NCI-H460 (cell line): ENCODE data around the gene SRCAP. TPM values are rescaled to one million over a fixed set of nuclear protein-coding genes. Genes with fewer than 3 reads are reported as not detected.
A peak's percentile ranks its signal among the peaks of the same experiment; 100 is the strongest.

Source experiments
- DNase-seq: peaks from one replicate; pipeline ENCODE4 v3.0.0-alpha.2; 2016; ENCODE audit warnings: low read depth; ENCODE audit errors: extremely low read depth
- total RNA-seq: library from RNA; depleted of rRNA; stranded (reverse); fragments of >200 nt; shearing (Covaris generic); gene quantifications from 2 replicates; pipeline ENCODE4 v1.2.3, GENCODE V29; 2014

Gene SRCAP
- total RNA-seq, 1 experiment from 2014 or later, result 5.5 TPM

DNA sequence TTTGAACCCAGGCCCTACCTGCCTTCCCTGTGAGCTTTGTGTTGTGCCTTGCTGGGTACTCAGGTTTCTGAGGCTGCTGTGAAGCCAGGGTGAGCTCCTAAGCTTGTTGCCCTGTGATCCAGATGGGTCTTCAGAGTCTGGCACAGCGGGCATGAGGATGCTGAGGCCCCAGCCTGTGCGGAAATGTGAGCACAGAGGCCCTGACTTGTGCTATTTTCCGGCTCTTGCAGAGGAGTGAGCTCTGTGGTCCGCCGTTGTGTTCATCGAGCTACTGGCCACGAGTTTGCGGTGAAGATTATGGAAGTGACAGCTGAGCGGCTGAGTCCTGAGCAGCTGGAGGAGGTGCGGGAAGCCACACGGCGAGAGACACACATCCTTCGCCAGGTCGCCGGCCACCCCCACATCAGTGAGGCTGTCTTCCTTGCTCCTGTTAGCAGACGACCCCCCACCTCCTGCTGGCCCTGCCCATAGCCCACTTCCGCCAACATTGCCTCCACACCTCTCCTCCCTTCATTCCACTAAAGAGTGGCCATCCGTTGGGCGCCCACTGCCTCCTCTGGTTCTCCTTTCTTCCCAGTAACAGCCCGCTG lies 52.0 kb downstream of the SRCAP start:
- no peak for DNase-seq

DNA sequence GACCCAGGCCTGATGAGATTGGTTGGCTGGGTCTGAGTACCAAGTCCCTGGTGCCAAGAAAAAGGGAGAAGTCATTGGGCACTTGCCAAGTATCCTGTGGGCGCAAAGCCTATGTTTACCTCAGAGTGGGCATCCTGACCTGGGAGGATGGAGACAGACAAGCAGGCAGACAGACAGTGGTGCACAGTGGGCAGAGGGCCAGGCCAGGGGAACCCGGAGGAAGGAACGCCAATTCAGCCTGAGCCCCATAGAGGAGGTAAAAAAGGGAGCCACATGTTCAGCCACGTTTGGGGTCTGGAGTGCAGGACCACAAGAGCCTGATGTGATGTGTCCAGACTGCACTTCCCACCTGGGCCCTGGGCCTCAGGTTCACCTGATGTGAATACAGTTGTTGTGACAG lies 54.6 kb downstream of the SRCAP start:
- no peak for DNase-seq

DNA sequence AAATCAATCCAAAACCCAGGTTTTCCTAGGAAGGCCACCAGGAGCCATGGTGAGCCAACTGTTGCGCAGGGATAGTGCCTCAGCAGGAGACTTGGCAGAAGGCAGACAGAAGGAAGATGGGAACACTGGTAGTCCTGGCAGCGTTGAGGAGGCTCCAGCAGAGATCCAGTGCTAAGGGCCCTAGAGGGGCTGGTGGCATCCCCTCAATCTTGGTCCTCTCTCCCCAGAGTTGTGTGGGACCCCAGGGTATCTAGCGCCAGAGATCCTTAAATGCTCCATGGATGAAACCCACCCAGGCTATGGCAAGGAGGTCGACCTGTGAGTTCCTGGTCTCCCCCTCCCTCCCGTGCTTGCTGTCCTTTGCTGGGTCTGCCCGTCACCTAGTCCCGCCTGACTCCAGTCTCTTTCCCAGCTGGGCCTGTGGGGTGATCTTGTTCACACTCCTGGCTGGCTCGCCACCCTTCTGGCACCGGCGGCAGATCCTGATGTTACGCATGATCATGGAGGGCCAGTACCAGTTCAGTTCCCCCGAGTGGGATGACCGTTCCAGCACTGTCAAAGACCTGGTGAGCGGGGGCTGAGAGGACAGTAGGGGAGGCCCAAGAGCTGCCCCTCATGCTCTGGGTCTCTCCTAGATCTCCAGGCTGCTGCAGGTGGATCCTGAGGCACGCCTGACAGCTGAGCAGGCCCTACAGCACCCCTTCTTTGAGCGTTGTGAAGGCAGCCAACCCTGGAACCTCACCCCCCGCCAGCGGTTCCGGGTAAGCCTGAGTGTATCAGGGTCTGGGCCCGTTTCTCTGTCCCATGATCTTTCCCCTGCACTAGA lies 57.2 kb downstream of the SRCAP start:
- DNase-seq, result no peak

DNA sequence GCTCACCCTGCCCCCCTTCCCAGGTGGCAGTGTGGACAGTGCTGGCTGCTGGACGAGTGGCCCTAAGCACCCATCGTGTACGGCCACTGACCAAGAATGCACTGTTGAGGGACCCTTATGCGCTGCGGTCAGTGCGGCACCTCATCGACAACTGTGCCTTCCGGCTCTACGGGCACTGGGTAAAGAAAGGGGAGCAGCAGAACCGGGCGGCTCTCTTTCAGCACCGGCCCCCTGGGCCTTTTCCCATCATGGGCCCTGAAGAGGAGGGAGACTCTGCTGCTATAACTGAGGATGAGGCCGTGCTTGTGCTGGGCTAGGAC lies 57.8 kb downstream of the SRCAP start:
- DNase-seq, result no peak

DNA sequence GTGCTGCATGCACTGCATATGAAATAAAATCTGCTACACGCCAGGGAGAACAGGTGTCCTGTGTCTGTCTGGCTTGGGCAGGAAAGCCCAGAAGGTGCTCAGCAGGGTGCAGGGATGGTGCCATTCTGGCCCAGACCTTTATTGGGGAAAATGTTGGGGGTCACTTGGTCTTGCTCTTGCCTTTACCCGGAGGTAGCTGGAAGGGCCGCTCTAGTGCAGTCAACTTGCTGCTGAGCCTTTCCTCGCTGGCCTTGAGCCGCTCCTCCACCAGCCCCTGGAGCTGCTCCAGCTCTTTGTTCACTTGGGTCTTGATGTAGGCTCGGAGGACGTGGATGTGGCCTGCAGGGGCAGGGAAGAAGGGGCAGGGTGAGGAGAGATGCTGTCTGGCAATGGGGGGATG lies 58.3 kb downstream of the SRCAP start:
- no peak for DNase-seq

DNA sequence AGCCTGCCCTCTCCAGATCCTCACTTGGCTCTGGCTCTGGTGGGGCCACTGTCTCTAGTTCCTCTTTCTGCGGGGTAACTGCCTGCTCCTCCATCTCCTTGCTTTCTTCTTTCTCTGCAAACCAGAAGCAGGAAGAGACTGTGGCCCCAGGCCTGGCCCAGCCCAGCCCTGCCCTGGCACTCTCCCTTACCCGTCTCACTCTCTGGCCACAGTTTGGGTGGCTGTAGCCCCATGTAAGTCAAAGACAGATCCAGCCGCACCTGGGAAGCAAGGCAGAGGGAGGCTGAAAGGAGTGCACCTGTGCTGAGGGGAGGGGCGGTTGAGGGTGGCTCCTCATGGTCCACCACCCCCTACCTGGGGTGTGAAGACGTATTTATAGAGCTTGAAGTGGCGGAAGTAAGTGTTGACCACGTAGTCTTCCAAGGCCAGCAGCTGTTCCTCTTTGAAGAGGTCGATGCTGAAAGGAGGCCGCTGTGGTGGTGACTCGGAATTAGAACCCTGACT lies 60.1 kb downstream of the SRCAP start:
- DNase-seq, result no peak

DNA sequence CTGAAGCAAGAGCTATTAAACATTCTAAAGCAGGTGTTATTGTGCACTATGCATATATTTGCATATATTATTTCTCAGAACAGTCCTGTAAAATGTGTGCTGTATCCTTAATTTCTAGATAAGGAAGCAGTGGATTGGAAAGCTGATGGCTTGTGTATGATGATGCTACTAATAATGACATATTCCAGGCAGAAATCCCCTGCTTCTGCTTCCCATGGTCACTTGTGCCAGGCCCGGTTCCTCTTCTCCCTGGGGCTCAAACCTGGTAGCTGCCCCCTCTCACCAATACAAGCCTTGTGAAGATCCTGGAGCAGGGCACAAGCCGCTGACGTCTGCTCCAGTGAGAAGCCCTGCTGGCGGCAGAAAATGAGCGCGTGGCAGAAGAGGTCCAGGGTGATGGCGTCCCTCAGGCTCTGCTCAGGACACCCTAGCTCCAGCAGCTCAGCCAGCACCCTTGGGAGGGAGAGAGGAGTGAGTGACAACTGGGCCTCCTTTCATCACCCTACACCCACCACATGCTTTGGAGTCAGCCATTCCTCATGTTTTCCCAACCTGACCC lies 61.1 kb downstream of the SRCAP start:
- no peak for DNase-seq

DNA sequence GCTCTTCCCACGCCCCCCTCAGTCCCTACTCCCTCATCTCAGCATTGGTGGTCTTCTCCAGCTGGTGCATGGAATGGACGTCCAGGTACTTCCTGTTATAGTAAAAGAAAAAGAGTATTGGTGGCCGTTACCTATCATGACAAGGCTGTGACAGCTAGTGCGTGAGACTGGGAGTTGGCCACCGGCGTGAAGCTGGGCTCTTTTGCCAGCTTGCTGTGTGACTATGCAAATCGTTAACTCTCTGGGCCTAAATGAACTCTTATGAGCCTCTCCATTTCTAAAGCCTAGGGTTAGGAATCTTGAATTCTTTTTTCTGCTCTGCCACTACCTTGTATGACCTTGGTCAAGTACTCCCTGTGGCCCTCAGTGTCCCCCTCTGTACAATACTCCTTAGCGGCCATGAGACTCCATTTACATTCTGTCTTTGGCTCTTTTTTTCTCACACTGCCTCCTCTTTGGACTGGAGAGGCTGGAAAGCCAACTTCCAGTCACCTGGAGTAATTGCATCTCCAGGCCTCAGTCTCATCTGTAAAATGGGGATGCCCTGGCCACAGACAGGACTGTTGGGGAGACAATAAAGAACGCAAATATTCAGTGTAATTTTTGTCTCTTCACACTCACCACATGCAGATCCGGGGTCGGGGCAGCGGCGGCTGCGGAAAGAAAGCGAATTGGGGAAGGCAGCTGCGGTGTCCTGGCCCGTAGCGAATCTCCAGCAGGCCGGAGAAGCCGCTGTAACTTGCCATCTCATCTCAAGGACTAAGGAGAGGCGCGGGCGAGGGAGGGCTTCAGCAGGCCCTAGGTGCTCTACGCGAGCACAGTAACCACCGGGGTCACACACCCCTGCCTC lies 61.8 kb downstream of the SRCAP start:
- DNase-seq, result no peak

DNA sequence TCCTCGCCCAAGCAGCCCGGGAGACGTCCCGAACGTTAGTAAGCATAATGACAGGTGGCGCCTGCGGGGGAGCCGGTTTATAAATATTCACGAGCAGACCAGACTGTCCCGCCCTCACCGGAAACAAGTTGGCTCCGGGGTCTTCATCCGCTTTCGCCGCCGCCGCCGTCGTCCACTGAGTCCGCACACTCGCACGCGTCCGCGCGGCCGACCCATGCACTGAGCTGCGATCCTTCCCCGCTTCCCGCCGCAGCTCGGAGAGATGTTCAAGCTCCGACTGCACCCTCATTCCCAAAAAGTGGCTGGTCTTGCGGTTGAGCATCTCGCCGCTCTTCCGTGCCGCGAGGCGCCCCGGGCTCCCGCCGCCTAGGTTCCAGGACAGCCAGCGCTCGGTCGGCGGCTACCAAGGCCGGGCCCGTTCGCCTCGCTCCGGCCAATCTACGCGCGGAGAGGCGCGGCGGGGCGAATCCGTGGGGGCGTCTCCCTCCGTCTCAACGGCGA lies 62.5 kb downstream of the SRCAP start:
- DNase-seq, result no peak

DNA sequence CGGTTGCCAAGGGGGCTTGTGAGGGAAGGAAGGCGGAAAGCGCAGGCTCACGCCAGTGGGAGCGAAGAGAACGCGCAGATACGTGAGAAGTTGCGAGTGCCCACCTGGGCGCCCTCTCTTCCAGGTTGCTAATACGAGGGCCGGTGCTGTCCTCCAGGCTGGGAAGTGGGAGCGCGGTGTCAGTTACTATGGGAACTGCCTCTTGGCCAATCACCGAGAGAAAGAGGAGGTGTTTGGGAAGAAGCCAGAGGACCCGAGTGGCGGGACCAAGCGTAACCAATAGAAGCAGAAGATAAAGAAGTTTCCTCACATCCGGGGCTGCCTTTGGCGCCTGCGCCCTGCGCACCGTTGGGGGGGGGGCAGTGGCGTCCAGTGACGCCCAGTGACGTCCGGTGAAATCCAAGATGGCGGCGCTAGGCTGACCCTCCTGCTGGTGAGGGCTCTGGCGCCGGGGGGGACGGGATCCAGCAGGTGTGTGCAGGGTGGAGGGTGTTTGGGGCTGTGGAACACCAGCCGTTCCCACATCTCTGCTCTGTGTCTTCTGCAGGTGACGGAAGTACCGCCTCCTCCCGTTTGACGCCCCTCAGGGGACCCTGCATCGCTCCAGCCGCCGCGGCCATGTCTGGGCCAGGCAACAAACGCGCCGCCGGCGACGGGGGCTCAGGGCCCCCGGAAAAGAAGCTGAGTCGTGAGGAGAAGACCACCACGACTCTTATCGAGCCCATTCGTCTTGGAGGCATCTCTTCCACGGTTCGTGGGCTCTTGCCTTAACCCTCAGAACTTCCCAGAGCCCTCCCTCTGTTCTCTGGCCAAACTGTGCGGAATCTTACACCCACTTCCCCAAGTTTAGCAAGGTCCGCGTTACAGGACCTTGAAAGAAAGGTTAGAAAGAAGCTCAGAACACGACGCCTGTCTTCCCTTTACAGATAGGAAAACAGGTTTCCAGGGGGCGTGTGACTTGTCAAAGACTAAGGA lies 63.2 kb downstream of the SRCAP start, which contains the start of the genes CFAP119 and RNF40:
Gene CFAP119, minus strand, starts transcription at position 135 of the 975 bp plus-strand sequence. CDS start 314 bp downstream, outside the sequence.
Gene RNF40, plus strand, starts transcription at position 395 of the 975 bp plus-strand sequence. Its CDS starts 224 bp downstream, at position 619.
- DNase-seq, result peak; percentile 98

DNA sequence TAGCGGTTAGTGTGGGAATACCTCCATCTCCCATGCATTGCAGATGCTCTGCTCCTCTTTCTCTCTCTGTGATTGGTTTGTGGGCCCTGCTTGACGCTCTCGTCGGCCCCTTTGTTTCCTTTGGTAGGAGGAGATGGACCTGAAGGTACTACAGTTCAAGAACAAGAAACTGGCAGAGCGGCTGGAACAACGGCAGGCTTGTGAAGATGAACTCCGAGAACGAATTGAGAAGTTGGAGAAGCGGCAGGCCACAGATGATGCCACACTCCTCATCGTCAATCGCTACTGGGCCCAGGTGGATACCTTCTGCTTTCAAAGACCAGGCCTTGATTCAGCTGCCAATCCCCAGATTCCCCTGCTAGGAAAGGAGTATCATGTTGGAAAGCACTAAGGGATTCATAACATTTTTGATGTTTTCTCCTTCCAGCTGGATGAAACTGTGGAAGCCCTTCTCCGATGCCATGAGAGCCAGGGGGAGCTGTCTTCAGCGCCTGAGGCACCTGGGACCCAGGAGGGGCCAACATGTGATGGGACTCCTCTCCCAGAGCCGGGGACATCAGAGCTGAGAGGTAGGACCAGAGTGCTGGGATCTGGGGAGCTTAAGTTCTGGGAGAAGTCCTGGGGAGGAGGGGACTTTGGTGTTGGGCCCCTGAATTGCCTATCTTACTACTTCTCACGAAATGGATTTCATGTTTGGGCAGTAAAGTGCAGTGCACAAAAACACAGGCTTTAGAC lies 64.2 kb downstream of the SRCAP start:
- DNase-seq, result no peak

DNA sequence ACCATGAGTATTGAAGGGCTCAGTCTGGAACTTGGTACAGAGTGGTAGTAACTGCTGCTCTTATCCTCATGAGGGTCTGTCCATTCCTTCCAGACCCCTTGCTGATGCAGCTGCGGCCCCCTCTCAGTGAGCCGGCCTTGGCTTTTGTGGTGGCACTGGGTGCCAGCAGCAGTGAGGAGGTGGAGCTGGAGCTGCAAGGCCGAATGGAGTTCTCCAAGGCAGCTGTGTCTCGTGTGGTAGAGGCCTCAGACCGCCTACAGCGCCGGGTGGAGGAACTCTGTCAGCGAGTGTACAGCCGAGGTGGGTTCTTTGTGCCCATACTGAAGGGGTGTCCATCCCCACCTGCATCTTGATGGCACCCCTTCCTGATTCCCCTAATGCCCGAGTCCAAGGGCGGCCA lies 65.1 kb downstream of the SRCAP start:
- no peak for DNase-seq

DNA sequence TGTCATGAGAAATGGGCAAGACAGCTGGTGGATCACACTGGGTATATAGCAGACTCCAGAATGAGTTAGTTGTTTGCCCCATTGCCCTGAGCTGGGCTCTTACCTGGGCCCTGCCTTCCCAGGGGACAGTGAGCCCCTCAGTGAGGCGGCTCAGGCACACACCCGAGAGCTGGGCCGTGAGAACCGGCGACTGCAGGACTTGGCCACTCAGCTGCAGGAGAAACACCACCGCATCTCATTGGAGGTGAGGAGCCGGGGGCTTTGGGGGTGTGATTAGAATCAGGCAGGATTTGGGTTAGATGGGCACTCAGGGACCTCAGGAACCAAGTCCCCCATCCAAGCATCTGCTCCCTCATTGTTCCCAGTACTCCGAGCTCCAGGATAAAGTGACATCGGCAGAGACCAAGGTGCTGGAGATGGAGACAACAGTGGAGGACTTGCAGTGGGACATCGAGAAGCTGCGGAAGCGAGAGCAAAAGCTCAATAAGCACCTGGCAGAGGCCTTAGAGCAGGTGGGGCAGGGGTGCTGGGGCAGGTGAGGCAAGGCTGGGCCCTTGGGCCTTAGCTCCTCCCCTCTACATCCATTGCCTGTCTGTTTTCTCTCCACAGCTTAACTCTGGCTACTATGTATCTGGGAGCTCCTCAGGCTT lies 66.0 kb downstream of the SRCAP start:
- no peak for DNase-seq

DNA sequence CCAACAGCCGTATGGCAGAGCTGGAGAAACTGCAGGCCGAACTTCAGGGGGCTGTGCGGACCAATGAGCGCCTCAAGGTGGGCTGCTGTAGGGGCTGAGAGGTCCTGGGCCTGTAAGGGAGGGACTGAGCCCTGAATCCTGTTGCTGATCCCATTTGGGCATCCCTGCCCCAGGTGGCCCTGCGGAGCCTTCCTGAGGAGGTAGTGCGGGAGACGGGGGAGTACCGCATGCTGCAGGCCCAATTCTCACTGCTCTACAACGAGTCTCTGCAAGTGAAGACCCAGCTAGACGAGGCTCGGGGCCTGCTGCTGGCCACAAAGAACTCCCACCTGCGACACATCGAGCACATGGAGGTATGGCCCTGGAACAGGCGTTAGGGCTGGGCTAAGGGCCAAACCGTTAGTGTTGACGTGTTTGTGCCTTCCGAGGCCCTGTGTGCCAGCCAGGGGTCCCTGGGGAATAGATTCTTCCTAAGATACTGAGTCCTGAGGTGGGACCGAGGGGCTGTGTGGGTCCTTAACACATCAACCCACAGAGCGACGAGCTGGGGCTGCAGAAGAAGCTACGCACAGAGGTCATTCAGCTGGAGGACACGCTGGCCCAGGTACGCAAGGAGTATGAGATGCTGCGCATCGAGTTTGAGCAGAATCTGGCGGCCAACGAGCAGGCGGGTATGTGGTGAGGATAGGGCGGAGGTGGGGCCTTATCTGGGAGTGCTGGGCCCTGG lies 67.4 kb downstream of the SRCAP start:
- DNase-seq, result no peak

DNA sequence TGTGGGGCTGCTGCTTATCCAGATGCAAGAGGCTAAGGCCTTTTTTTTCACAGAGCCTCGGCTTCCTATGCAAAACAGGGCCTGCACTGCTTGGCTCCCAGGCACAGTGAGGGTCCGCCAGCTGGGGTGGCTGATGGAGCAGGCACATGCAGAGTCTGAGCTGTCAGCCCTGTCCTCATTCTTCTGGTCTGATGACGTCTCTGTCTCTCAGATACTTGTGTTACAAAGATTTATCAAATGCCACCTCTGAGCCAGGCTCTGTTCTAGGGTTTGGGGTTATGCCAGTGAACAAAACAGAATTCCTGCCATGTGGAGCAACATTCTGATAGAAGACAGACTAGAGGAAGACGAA lies 67.9 kb downstream of the SRCAP start:
- DNase-seq, result no peak

DNA sequence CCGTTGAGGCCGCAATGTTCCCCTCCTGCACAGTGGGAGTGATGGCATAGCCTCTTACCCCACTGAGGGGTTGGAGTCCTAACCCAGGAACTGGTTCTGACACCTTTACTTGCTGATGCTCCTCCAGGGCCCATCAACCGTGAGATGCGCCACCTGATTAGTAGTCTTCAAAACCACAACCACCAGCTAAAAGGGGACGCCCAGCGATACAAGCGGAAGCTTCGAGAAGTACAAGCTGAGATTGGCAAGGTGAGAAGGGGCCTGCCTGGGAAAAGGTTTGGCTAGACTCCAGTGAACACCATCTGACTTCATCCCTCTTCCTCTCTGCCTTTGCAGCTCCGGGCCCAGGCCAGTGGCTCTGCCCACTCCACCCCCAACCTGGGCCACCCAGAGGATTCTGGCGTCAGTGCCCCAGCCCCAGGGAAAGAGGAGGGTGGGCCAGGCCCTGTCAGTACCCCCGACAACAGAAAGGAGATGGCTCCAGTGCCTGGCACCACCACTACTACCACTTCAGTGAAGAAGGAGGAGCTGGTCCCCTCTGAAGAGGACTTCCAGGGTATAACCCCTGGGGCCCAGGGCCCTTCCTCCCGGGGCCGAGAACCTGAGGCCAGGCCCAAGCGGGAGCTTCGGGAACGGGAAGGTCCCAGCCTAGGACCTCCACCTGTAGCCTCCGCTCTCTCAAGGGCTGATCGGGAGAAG lies 68.9 kb downstream of the SRCAP start:
- no peak for DNase-seq

DNA sequence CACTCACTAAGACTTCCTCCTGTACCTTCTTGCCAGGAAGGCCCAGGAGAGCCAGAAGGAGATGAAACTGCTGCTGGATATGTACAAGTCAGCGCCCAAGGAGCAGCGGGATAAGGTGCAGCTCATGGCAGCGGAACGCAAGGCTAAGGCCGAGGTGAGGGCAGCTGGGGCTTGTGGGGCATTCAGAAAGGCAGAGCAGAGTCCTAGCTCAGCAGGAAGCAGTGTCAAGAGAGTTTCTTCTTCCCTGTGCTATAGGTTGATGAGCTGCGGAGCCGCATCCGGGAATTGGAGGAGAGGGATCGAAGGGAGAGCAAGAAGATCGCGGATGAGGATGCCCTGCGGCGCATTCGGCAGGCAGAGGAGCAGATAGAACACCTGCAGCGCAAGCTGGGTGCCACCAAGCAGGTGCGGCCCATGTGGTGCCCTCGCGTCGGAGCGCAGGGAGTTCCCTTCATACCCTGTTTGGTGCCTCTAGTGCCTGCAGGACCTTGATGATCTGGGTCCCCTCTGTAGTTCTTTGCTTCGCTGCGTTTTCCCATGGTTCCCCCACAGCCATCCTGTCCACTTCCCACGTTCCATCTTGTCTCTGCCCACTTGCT lies 69.7 kb downstream of the SRCAP start:
- no peak for DNase-seq
